Activated naive CD4-positive, alpha-beta T cell treated with anti-CD3 and anti-CD28 coated beads for 36 hours (primary cell): Measurements from ENCODE around the gene GOLGA1. TPM values are rescaled to one million over a fixed set of nuclear protein-coding genes. Genes with fewer than 3 reads are reported as not detected.

Experiments
- CTCF ChIA-PET: fragments of 350-600 bp; sonication (Branson Sonifier 250); formaldehyde crosslinking; loops from one replicate; lab custom pipeline; 2021; ENCODE audit warnings: antibody characterized with exemption; lab: Charles Lee
- DNase-seq: peaks from one replicate; pipeline ENCODE4 v3.0.0-alpha.2; 2020
- H3K27ac Mint-ChIP-seq: one replicate; pipeline ENCODE4 v1.8.0; 2021; ENCODE audit warnings: mild to moderate bottlenecking, mixed read lengths
- H3K27me3 Mint-ChIP-seq: one replicate; pipeline ENCODE4 v1.8.0; 2021; ENCODE audit warnings: low read depth, mixed read lengths
- H3K36me3 Mint-ChIP-seq: one replicate; pipeline ENCODE4 v1.8.0; 2021; ENCODE audit warnings: low read depth, mixed read lengths
- H3K4me1 Mint-ChIP-seq: one replicate; pipeline ENCODE4 v1.8.0; 2021; ENCODE audit warnings: low read depth, mixed read lengths
- H3K4me3 Mint-ChIP-seq: one replicate; pipeline ENCODE4 v1.8.0; 2021; ENCODE audit warnings: mild to moderate bottlenecking, moderate library complexity, mixed read lengths
- H3K9me3 Mint-ChIP-seq: one replicate; pipeline ENCODE4 v1.8.0; 2021; ENCODE audit warnings: mixed read lengths
- intact Hi-C: fragments of 100-400 bp; cut with micrococcal nuclease; formaldehyde crosslinking; loops from one replicate; pipeline ENCODE4 v1.15.1; 2023
- total RNA-seq, 2 experiments: library from RNA; stranded (reverse); gene quantifications; one replicate each; pipeline ENCODE4 v1.2.3, GENCODE V29; 2021

The GOLGA1 gene
- total RNA-seq, 2 experiments from 2014 or later, result 14.3 to 15.8 TPM

DNA sequence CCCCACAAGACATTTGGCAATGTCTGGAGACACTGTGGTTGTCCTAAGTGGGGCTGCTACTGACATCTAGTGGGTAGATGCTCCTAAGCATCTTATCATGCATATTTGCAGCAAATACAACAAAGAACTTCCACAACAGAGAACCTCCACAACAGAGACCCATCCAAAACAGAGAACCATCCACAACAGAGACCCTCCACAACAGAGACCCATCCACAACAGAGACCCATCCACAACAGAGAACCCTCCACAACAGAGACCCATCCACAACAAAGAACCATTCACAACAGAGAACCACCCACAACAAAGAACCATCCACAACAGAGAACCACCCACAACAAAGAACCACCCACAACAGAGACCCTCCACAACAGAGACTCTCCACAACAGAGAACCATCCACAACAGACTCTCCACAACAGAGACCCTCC, 46.1 kb downstream of the GOLGA1 start:
- H3K27me3 Mint-ChIP-seq, result no peaks in the 10 kb centered on the region
- no peaks in the 10 kb centered on the region for H3K9me3 Mint-ChIP-seq
- H3K4me3 Mint-ChIP-seq, result no peak overlapping the region
- peak; percentile 65 for DNase-seq
- peaks cover 56% of the 10 kb centered on the region for H3K36me3 Mint-ChIP-seq
- H3K27ac Mint-ChIP-seq, result no peak overlapping the region
- CTCF ChIA-PET, result interaction anchor here (1.3 to 1.8 kb wide), 2 partner anchors 12 to 42 kb away, joined by 3 to 9 read pairs; partner anchors contain the start of gene WDR38
- intact Hi-C loops, result loop anchor here (1.0 kb wide), 4 partner anchors 24 to 249 kb away; partner anchors contain the start of genes SCAI and WDR38
- H3K4me1 Mint-ChIP-seq, result peaks cover 11% of the 10 kb centered on the region

- peaks cover 11% of the 10 kb centered on the region for H3K4me1 Mint-ChIP-seq
- CTCF ChIA-PET, result interaction anchor here (0.6 to 1.8 kb wide), 5 partner anchors 11 to 784 kb away, joined by 3 to 9 read pairs (median 3); partner anchors contain the start of gene WDR38
- no peaks in the 10 kb centered on the region for H3K9me3 Mint-ChIP-seq
- H3K27me3 Mint-ChIP-seq, result no peaks in the 10 kb centered on the region
- peaks cover 57% of the 10 kb centered on the region for H3K36me3 Mint-ChIP-seq
- H3K4me3 Mint-ChIP-seq, result no peak overlapping the region
- intact Hi-C loops, result loop anchor here (1.0 kb wide), 4 partner anchors 24 to 249 kb away; partner anchors contain the start of genes SCAI and WDR38
- H3K27ac Mint-ChIP-seq, result no peak overlapping the region
- DNase-seq, result no peak
Observed at GRCh38 chr9:124894035-124894740, 46.7 kb downstream of the GOLGA1 start.

GRCh38 chr9:124890179-124890578, 50.7 kb downstream of the GOLGA1 start:
- no peaks in the 10 kb centered on the region for H3K27me3 Mint-ChIP-seq
- no peak for DNase-seq
- peaks cover 71% of the 10 kb centered on the region for H3K36me3 Mint-ChIP-seq

DNA sequence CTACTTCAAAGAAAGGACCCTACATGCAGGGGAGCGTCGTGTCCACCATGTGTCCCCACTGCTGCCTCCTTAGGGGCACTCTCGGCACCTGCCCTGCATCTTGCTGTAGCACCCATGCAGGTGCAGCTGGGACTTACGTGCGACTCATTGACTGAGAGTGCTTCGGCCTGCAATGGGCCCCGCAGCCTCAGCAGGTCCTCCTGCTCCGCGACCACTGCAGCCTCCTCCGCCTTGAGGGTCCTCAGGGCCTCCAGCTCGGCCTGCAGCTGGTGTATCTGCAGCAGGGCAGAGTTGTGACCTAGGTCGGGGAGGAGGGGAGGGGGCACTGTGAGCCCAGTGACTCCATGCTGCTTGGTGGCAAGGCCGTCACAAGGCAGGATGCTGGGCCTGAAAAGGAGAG, 51.9 kb downstream of the GOLGA1 start:
- no peak for DNase-seq
- H3K36me3 Mint-ChIP-seq, result peaks cover 67% of the 10 kb centered on the region
- no peaks in the 10 kb centered on the region for H3K9me3 Mint-ChIP-seq
- no peaks in the 10 kb centered on the region for H3K27me3 Mint-ChIP-seq
- H3K4me1 Mint-ChIP-seq, result no peaks in the 10 kb centered on the region
- no peak overlapping the region for H3K4me3 Mint-ChIP-seq
- no peak overlapping the region for H3K27ac Mint-ChIP-seq
- intact Hi-C loops, result no loop called here
- CTCF ChIA-PET, result no interaction called here

More at GRCh38 chr9:124890179-124890578, 50.7 kb downstream of the GOLGA1 start:
- CTCF ChIA-PET, result interaction anchor here (1.3 kb wide), 1 partner anchor 34 kb away, joined by 3 read pairs; no protein-coding TSS in a partner anchor
- Mint-ChIP-seq H3K4me3 (no peak overlapping the region), H3K4me1 (peaks cover 7% of the 10 kb centered on the region), H3K27ac (no peak overlapping the region), H3K9me3 (no peaks in the 10 kb centered on the region)
- intact Hi-C loops, result no loop called here

GRCh38 chr9:124887832-124888231, 53.1 kb downstream of the GOLGA1 start:
- H3K9me3 Mint-ChIP-seq, result no peaks in the 10 kb centered on the region
- intact Hi-C loops, result no loop called here
- DNase-seq, result no peak
- H3K27me3 Mint-ChIP-seq, result no peaks in the 10 kb centered on the region
- CTCF ChIA-PET, result no interaction called here
- no peak overlapping the region for H3K27ac Mint-ChIP-seq
- H3K36me3 Mint-ChIP-seq, result peaks cover 57% of the 10 kb centered on the region
- H3K4me3 Mint-ChIP-seq, result no peak overlapping the region
- H3K4me1 Mint-ChIP-seq, result no peaks in the 10 kb centered on the region

DNA sequence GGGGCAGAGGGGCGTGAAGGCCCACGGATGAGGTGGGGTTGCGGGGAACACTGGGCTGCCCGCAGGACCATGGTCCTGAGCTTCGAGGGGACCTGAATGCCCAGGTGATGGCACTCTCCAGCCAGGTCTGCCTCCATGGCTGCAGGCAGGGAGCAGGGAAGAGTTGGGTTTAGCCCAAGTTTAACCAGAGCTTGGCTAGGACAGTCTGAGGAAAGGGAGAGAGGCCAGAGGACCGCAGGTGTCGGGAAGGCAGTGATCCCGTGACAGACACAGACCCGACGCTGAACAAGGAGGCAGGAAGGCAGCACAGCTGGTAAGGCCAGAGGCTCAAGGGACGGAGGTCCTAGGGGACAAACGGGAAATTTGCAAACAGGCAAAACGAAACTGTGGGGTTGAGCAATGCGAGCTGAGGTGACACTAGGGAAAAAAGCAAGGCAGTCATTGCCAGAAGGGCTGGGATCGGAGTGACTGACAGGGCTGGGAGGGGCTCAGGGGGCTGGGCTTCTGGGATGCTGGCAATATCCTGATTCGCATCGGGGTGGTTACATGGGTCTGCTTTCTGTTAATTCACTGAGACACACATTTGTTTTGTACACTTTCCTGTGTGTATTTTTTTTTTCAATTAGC, 53.9 kb downstream of the GOLGA1 start:
- no peaks in the 10 kb centered on the region for H3K4me1 Mint-ChIP-seq
- no peak overlapping the region for H3K4me3 Mint-ChIP-seq
- H3K27ac Mint-ChIP-seq, result no peak overlapping the region
- CTCF ChIA-PET, result no interaction called here
- DNase-seq, result no peak
- intact Hi-C loops, result no loop called here
- peaks cover 57% of the 10 kb centered on the region for H3K36me3 Mint-ChIP-seq
- no peaks in the 10 kb centered on the region for H3K9me3 Mint-ChIP-seq
- H3K27me3 Mint-ChIP-seq, result no peaks in the 10 kb centered on the region

DNA sequence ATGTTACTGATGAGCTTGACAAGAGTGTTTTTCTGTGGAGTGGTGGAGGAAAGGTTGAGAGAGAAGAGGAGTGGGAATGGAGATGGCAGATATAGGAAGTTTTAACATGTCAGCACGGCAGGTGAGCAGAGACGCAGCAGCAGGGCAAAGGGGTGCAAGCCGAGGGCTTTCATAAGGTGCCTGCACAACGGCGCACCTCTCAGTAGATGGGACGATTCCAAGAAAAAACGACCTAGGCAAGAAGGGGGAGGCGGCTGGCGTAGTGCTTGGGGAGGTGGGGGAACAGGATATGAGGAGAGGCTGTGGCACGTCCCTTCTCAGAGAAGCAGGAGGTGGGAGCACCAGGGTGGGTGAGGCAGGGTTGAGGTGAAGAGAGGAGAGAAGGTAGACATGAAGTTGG, 54.4 kb downstream of the GOLGA1 start:
- H3K4me1 Mint-ChIP-seq, result no peaks in the 10 kb centered on the region
- H3K27me3 Mint-ChIP-seq, result no peaks in the 10 kb centered on the region
- CTCF ChIA-PET, result no interaction called here
- peaks cover 57% of the 10 kb centered on the region for H3K36me3 Mint-ChIP-seq
- DNase-seq, result no peak
- intact Hi-C loops, result no loop called here
- no peak overlapping the region for H3K27ac Mint-ChIP-seq
- H3K4me3 Mint-ChIP-seq, result no peak overlapping the region
- no peaks in the 10 kb centered on the region for H3K9me3 Mint-ChIP-seq

DNA sequence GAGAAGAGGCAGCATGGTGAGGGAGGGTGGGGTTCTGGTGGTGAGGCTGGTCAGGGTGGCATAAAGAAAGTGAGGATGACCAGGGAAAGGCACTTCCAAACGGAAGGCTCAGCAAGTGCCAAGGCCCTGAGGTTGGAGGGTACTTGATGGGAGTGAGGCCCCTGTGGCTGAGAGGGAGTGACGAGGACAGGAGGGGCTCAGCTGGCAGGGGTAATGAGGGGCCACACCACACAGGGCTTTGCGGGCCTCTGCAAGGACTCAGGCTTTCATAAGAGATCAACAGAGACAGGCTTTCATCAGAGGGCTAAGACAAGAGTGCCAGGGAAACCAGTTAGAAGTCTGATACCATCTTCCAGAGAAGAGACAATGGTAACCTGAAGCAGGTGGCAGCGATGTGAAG, 55.3 kb downstream of the GOLGA1 start:
- intact Hi-C loops, result no loop called here
- no peak overlapping the region for H3K4me3 Mint-ChIP-seq
- H3K9me3 Mint-ChIP-seq, result no peaks in the 10 kb centered on the region
- no peak overlapping the region for H3K27ac Mint-ChIP-seq
- H3K4me1 Mint-ChIP-seq, result no peaks in the 10 kb centered on the region
- CTCF ChIA-PET, result no interaction called here
- H3K36me3 Mint-ChIP-seq, result peaks cover 49% of the 10 kb centered on the region
- no peaks in the 10 kb centered on the region for H3K27me3 Mint-ChIP-seq
- no peak for DNase-seq

DNA sequence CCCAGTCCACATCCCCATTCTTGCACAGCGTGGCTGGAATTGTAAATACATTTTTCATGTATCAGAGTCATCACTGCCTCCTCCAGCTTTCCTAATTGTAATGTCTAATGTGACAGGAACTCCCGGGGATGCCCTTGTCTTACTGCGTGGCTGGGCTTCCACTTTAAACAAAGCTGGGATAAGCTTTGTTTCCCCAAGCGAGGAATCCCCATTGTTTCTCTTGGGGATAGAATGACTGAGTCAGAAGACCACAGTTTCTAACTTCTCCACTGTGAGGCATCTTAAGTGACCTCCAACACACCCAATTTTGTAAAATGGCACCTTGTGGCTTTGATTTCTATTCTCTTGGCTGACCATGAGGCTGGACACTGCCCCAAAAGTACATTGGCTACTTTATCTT, 56.5 kb downstream of the GOLGA1 start:
- H3K4me1 Mint-ChIP-seq, result no peaks in the 10 kb centered on the region
- peaks cover 38% of the 10 kb centered on the region for H3K36me3 Mint-ChIP-seq
- intact Hi-C loops, result no loop called here
- CTCF ChIA-PET, result no interaction called here
- H3K27ac Mint-ChIP-seq, result no peak overlapping the region
- no peaks in the 10 kb centered on the region for H3K27me3 Mint-ChIP-seq
- H3K4me3 Mint-ChIP-seq, result no peak overlapping the region
- no peaks in the 10 kb centered on the region for H3K9me3 Mint-ChIP-seq
- no peak for DNase-seq

- H3K27me3 Mint-ChIP-seq, result no peaks in the 10 kb centered on the region
Observed at GRCh38 chr9:124882231-124882630, 58.7 kb downstream of the GOLGA1 start.

GRCh38 chr9:124881138-124881743, 59.6 kb downstream of the GOLGA1 start:
- Mint-ChIP-seq H3K4me3 (no peak overlapping the region), H3K4me1 (no peaks in the 10 kb centered on the region), H3K36me3 (peaks cover 24% of the 10 kb centered on the region), H3K27ac (no peak overlapping the region), H3K9me3 (no peaks in the 10 kb centered on the region), H3K27me3 (no peaks in the 10 kb centered on the region)
- DNase-seq, result no peak
- CTCF ChIA-PET, result no interaction called here
- intact Hi-C loops, result no loop called here

More at GRCh38 chr9:124882231-124882630, 58.7 kb downstream of the GOLGA1 start:
- Mint-ChIP-seq H3K36me3 (peaks cover 23% of the 10 kb centered on the region), H3K9me3 (no peaks in the 10 kb centered on the region), H3K27ac (no peak overlapping the region), H3K4me1 (no peaks in the 10 kb centered on the region), H3K4me3 (no peak overlapping the region)
- no peak for DNase-seq
- intact Hi-C loops, result no loop called here
- CTCF ChIA-PET, result no interaction called here

DNA sequence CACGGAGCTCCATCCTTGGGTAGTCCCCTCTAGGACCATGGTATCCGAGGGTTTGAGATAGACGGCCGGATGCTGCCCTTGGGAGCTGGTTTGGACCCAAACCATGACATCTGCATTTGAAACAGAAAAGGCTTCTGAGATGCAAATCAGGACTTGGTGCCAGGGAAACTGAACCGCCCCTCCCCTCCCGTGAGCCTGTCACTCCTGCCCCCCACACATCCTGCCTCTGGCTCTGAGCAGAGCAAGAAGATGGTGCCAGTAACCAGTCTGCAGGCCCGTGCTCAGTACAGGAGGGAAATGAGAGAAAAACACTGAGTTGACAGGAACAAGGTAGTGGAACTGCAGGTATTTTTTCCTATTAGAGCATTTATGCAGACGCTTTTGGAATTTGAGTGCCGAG, 60.4 kb downstream of the GOLGA1 start:
- no peaks in the 10 kb centered on the region for H3K9me3 Mint-ChIP-seq
- intact Hi-C loops, result no loop called here
- H3K4me1 Mint-ChIP-seq, result peaks cover 2% of the 10 kb centered on the region
- H3K36me3 Mint-ChIP-seq, result peaks cover 21% of the 10 kb centered on the region
- no peak for DNase-seq
- CTCF ChIA-PET, result no interaction called here
- no peak overlapping the region for H3K4me3 Mint-ChIP-seq
- no peaks in the 10 kb centered on the region for H3K27me3 Mint-ChIP-seq
- no peak overlapping the region for H3K27ac Mint-ChIP-seq
